Measurements from ENCODE around the gene FRY. TPM values are rescaled to one million over a fixed set of nuclear protein-coding genes. Genes with fewer than 3 reads are reported as not detected.

FRY gene
- total and polyA plus RNA-seq, 10 of the 15 experiments (the other 5 are each of a cell fraction or from before 2014, with no cell fraction given), result 0.18 to 1.4 (median 0.30) TPM

DNA sequence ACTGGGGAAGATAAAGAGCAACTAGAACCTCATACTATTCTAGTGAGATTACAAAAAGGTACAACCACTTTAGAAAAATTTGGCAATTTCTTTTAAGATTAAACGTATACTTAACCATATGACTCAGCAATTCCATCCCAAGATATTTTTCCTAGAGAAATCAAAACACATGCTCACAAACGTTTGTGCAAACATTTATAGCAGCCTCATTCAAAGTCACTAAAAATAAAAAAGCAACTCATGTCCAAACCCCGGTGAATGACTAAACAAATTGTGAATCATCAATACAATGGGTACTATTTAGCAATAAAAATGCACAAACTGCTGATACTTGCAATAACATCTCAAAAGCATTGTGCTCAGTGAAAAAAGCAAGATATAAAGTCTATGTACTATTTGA lies 121.5 kb downstream of the FRY start:
- no peaks in the 10 kb centered on the region for H3K36me3 ChIP-seq (ENCODE audit: control insufficient read depth in 2 of 2, insufficient read depth in 2 of 2, low read length in 1 of 2)
- FAIRE-seq, result no peak
- no peaks in the 10 kb centered on the region for H3K27me3 ChIP-seq (replicated peaks in 1 of 2; ENCODE audit: control insufficient read depth in 2 of 2, insufficient read depth in 2 of 2, low read length in 1 of 2)
- no peak overlapping the region for H2AFZ ChIP-seq (ENCODE audit: control insufficient read depth, low read depth, low read length)
- H3K27ac ChIP-seq (ENCODE audit: control insufficient read depth, insufficient read depth), result no peak overlapping the region
- H3K4me3 ChIP-seq, result no peak overlapping the region
- CTCF ChIA-PET, result no interaction called here
- BruUV-seq (replicated peaks), result no TSS peak
- no peak for TF ChIP-seq POLR2AphosphoS5 (IDR thresholded peaks at IDR 0.05; ENCODE audit: low read length)
- TF ChIP-seq EED (IDR thresholded peaks at IDR 0.05; ENCODE audit: low read depth), result no peak
- TF ChIP-seq RUNX3 (IDR thresholded peaks at IDR 0.05; ENCODE audit: low read length), result no peak
- no peak for TF ChIP-seq RELB (IDR thresholded peaks at IDR 0.05; ENCODE audit: low read depth)
- TF ChIP-seq, protein P1, sequence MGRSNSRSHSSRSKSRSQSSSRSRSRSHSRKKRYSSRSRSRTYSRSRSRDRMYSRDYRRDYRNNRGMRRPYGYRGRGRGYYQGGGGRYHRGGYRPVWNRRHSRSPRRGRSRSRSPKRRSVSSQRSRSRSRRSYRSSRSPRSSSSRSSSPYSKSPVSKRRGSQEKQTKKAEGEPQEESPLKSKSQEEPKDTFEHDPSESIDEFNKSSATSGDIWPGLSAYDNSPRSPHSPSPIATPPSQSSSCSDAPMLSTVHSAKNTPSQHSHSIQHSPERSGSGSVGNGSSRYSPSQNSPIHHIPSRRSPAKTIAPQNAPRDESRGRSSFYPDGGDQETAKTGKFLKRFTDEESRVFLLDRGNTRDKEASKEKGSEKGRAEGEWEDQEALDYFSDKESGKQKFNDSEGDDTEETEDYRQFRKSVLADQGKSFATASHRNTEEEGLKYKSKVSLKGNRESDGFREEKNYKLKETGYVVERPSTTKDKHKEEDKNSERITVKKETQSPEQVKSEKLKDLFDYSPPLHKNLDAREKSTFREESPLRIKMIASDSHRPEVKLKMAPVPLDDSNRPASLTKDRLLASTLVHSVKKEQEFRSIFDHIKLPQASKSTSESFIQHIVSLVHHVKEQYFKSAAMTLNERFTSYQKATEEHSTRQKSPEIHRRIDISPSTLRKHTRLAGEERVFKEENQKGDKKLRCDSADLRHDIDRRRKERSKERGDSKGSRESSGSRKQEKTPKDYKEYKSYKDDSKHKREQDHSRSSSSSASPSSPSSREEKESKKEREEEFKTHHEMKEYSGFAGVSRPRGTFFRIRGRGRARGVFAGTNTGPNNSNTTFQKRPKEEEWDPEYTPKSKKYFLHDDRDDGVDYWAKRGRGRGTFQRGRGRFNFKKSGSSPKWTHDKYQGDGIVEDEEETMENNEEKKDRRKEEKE (IDR thresholded peaks at IDR 0.05), result no peak
- no peak for TF ChIP-seq ATF7 (IDR thresholded peaks at IDR 0.05; ENCODE audit: low read depth)
- no peak for TF ChIP-seq BCL3 (IDR thresholded peaks at IDR 0.05; ENCODE audit: borderline replicate concordance, insufficient read depth, low read depth, low read length, poor library complexity, severe bottlenecking)
- no peak for TF ChIP-seq CREM (IDR thresholded peaks at IDR 0.05; ENCODE audit: low read depth)
- TF ChIP-seq NKRF (conservative IDR thresholded peaks at IDR 0.05), result no peak
- no peak for TF ChIP-seq NFXL1 (IDR thresholded peaks at IDR 0.05; ENCODE audit: borderline replicate concordance)
- TF ChIP-seq YY1 (IDR thresholded peaks at IDR 0.05; ENCODE audit: low read depth, low read length), result no peak
- no peak for TF ChIP-seq ZBED1 (IDR thresholded peaks at IDR 0.05; ENCODE audit: borderline replicate concordance)
- H3K79me2 ChIP-seq (ENCODE audit: control insufficient read depth, insufficient read depth, low read length), result no peaks in the 10 kb centered on the region
- POLR2A ChIA-PET, result no interaction called here
- no peak for DNase-seq (ENCODE audit: low read depth, low spot score)
- in situ Hi-C loops (cut with MboI) (no loop called here), intact Hi-C loops (cut with micrococcal nuclease; ENCODE audit: unreplicated experiment) (no loop called here)
- SMC1A ChIA-PET (ENCODE audit: uncharacterized antibody, unreplicated experiment), result no interaction called here
- H4K20me1 ChIP-seq (ENCODE audit: control insufficient read depth, insufficient read depth), result no peaks in the 10 kb centered on the region
- H3K4me2 ChIP-seq (ENCODE audit: control insufficient read depth, insufficient read depth), result no peak overlapping the region
- no peaks in the 10 kb centered on the region for H3K4me1 ChIP-seq (ENCODE audit: control insufficient read depth, insufficient read depth, low read length)
- no peak overlapping the region for H3K9ac ChIP-seq (ENCODE audit: control insufficient read depth, insufficient read depth, low read length)
- 43% methylated on average over 3 of the region's 3 CpGs for WGBS (ENCODE audit: insufficient coverage, insufficient replicate concordance, low lambda C conversion rate, missing lambda C conversion rate)
- no peak for ATAC-seq
- H3K9me3 ChIP-seq (replicated peaks; ENCODE audit: control insufficient read depth, insufficient read depth, low read length), result no peaks in the 10 kb centered on the region
- RAD21 ChIA-PET (ENCODE audit: unreplicated experiment), result no interaction called here
